Progenitor cell of endocrine pancreas (in vitro differentiated cells): ENCODE measurements around the gene BMF. TPM values are rescaled to one million over a fixed set of nuclear protein-coding genes. Genes with fewer than 3 reads are reported as not detected.

Experiments used
- DNase-seq: peaks from one replicate; pipeline ENCODE4 v3.0.0; 2021; ENCODE audit warnings: low spot score; ENCODE audit not compliant: unreplicated experiment
- H3K27ac Mint-ChIP-seq: 2 replicates; pipeline ENCODE4 v1.8.0; 2021; ENCODE audit warnings: mild to moderate bottlenecking, moderate library complexity, mixed read lengths
- H3K27me3 Mint-ChIP-seq: 2 replicates; pipeline ENCODE4 v1.8.0; 2021; ENCODE audit warnings: mixed read lengths
- H3K36me3 Mint-ChIP-seq: 2 replicates; pipeline ENCODE4 v1.8.0; 2022; ENCODE audit warnings: mixed read lengths; ENCODE audit not compliant: insufficient read depth
- H3K4me1 Mint-ChIP-seq: 2 replicates; pipeline ENCODE4 v1.8.0; 2021; ENCODE audit warnings: low read depth, mixed read lengths
- H3K4me3 Mint-ChIP-seq: 2 replicates; pipeline ENCODE4 v1.8.0; 2021; ENCODE audit warnings: low read depth, mild to moderate bottlenecking, moderate library complexity, mixed read lengths
- H3K9me3 Mint-ChIP-seq: 2 replicates; pipeline ENCODE4 v1.8.0; 2021; ENCODE audit warnings: low read depth, mixed read lengths
- total RNA-seq: library from RNA; stranded (reverse); gene quantifications from 2 replicates; pipeline ENCODE4 v1.2.1, GENCODE V29; 2021
- TF ChIP-seq, protein P1 (sequence below): fragments of 200-600 bp; sonication (generic); IDR thresholded peaks from one replicate; pipeline ENCODE4 v1.5.0; 2021; ENCODE audit warnings: antibody characterized with exemption, mild to moderate bottlenecking; ENCODE audit not compliant: unreplicated experiment

BMF gene
- total RNA-seq, 1 donor from 2014 or later = 128 TPM

DNA sequence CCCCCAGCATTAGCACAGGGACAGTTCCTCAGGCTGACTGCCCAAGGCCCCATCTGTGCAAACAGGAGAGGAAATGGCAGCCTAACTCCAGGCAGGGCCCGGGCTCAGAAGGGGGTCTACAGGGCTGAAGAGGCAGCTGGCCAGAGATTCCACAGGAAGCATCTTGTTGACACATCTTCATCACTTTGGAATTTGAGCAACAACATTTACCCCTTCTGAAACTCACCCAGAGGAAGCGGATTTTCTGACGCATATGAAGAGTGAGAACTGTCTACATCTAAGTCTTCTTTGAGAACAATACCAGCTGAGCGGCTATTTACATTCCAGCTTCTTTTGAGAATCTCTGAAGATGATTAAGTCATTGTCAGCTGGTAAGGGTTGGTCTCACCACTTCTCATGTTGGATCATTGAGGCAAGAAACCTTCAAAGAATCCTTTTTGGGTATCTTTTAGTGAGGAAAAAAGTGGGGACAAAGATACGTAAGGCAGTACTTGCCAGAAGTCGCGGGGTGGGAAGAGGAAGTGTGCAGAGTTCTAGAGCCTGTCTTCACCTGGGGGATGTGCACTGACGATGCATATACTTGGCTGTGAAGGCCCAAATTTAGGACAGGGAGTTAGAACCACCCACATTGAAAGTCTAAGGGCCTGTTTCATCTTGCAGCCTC is 44.3 kb downstream of the BMF start:
- Mint-ChIP-seq H3K27ac (no peak overlapping the region), H3K4me3 (no peak overlapping the region)

DNA sequence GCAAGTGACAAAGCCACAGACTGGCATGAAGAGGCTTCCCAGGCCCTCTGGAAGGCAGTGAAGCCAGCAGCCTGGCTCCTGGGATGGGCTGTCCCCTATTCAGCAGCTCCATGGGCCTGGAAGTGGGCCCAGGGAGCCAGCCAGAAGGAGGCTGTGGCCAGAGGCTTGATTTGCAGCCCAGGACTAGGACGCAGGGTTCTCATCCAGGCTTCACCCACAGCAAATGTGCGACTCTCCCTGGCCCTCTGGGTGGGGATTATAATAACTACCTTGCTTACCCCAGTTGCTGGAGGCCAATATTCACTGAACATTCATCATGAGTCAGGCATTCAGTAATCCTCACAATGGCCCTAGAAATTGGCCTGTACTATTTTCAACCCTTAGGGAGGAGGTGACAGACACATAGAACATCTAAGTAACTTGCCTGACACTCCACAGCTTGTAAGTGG is 45.1 kb downstream of the BMF start:
- Mint-ChIP-seq H3K4me3 (no peak overlapping the region), H3K36me3 (no peaks in the 10 kb centered on the region), H3K9me3 (no peaks in the 10 kb centered on the region), H3K4me1 (no peaks in the 10 kb centered on the region), H3K27ac (no peak overlapping the region), H3K27me3 (no peaks in the 10 kb centered on the region)
- TF ChIP-seq, protein P1, sequence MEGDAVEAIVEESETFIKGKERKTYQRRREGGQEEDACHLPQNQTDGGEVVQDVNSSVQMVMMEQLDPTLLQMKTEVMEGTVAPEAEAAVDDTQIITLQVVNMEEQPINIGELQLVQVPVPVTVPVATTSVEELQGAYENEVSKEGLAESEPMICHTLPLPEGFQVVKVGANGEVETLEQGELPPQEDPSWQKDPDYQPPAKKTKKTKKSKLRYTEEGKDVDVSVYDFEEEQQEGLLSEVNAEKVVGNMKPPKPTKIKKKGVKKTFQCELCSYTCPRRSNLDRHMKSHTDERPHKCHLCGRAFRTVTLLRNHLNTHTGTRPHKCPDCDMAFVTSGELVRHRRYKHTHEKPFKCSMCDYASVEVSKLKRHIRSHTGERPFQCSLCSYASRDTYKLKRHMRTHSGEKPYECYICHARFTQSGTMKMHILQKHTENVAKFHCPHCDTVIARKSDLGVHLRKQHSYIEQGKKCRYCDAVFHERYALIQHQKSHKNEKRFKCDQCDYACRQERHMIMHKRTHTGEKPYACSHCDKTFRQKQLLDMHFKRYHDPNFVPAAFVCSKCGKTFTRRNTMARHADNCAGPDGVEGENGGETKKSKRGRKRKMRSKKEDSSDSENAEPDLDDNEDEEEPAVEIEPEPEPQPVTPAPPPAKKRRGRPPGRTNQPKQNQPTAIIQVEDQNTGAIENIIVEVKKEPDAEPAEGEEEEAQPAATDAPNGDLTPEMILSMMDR = no peak
- no peak for DNase-seq

More for the DNA sequence above, 44.3 kb downstream of the BMF start:
- Mint-ChIP-seq H3K4me1 (no peaks in the 10 kb centered on the region), H3K9me3 (no peaks in the 10 kb centered on the region), H3K27me3 (no peaks in the 10 kb centered on the region), H3K36me3 (no peaks in the 10 kb centered on the region)
- no peak for DNase-seq
- TF ChIP-seq, protein P1 = no peak

DNA sequence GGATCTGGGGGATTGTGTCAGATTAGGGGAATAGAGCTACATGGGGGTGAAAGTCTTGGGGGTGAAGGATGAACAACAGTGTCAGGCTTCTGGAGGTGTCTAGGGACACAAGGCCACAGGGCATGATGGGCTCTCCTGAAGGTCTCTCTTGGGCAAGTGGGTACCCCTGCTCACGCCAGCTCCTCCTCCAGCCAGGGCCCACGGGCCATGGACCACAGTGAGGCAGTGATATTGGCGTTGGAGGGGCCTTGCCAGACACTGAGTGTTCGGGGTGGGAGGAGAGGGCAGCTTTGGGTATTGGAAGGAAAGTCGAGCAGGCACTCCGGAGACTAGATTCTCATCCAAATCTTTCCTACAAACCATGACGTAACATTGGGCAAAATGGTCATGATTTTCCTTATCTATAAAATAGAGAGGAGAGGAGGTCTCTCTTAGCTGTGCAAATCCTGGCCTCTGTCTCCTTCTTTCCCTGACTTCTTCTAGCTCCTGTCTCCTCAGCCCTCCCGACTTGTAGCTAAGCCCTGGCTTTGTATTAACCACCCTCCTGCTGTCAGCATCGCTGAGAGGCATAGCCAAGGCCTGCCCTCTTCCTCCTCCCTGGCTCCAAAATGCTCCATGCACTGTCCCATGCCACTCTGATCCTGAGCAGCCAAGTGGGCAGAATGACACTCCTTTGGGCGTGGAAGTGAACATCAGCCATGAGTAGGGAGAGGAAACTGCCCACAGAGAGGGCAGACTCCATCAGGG is 45.7 kb downstream of the BMF start:
- no peaks in the 10 kb centered on the region for H3K36me3 Mint-ChIP-seq

DNA sequence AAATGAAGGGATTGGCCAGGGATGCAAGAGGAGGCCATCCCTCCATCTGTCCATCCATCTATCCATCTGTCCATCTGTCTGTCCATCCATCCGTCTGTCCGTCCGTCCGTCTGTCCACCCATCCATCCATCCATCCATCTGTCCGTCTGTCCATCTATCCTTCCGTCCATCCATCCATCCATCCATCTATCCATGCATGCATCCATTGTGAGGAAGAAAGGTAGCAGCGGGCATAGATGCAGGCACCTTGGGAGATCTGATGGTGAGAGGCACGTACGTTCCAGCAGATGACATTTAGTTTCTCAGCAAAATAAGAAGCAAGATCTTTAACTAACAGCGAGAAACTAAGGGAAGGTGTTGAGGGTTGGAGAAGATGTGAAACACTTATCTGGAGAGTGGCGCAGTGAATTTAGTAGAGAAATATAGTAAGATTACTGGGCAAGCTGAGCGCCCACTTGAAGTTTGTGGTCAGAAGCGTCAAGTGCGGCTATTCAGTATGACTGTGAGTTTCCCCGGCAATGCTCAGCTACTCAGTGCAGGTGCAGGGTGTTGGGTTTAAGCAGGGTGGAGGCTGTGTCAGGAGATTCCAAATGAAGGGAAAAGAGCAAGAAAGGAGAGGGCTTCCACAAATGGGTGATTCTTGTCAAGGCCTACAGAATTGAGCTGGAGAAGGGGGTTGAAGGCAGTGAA is 47.3 kb downstream of the BMF start:
- Mint-ChIP-seq H3K9me3 (no peaks in the 10 kb centered on the region), H3K27me3 (no peaks in the 10 kb centered on the region), H3K4me1 (peaks cover 2% of the 10 kb centered on the region), H3K27ac (no peak overlapping the region), H3K36me3 (no peaks in the 10 kb centered on the region), H3K4me3 (no peak overlapping the region)
- TF ChIP-seq, protein P1 = no peak
- no peak for DNase-seq

More for the DNA sequence above, 45.7 kb downstream of the BMF start:
- TF ChIP-seq, protein P1 = no peak
- Mint-ChIP-seq H3K4me3 (no peak overlapping the region), H3K4me1 (no peaks in the 10 kb centered on the region), H3K27me3 (no peaks in the 10 kb centered on the region), H3K9me3 (no peaks in the 10 kb centered on the region), H3K27ac (no peak overlapping the region)
- no peak for DNase-seq

DNA sequence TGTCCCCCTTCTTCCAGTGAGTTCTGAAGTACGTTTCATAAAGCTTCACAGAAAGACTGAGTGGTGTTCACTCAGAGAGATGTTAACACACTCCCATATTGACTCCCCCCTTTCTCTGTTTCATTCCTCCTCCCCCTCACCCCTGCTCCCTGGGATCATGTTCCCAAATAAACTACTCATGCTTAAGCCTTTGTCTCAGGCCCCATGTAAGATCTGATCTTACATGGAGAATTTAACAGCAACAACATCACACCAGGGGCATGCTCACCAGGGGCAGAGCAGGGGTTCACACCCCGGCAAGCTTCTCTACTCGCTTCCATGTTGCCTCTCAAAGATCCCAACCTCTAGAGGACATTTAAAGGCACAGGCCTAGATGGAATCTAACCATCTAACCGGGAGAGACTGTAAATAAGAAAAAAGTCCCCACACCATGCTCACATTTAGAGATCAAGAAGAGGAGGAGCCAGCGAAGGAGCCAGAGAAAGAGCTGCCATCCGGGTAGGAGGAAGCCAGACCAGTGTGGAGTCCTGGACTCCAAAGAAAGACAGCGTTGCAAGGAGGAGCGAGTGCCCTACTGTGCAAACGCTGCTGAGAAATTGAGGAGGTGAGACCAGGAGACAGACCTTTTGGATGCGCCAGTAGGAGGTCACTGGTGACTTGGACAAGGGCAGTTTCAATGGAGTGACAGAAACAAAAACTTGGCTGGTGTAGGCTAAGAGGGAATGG is 48.3 kb downstream of the BMF start:
- H3K27ac Mint-ChIP-seq = no peak overlapping the region
- H3K36me3 Mint-ChIP-seq = no peaks in the 10 kb centered on the region
- TF ChIP-seq, protein P1 = no peak
- H3K4me3 Mint-ChIP-seq = no peak overlapping the region
- H3K27me3 Mint-ChIP-seq = no peaks in the 10 kb centered on the region
- H3K9me3 Mint-ChIP-seq = no peaks in the 10 kb centered on the region
- DNase-seq = no peak
- peaks cover 2% of the 10 kb centered on the region for H3K4me1 Mint-ChIP-seq
